ENCODE measurements around the gene CEP85L. TPM values are rescaled to one million over a fixed set of nuclear protein-coding genes. Genes with fewer than 3 reads are reported as not detected.
A peak's percentile ranks its signal among the peaks of the same experiment; 100 is the strongest.

Gene CEP85L
- total and polyA plus RNA-seq, 2 experiments from 2014 or later: 12.4 to 13.0 TPM

DNA sequence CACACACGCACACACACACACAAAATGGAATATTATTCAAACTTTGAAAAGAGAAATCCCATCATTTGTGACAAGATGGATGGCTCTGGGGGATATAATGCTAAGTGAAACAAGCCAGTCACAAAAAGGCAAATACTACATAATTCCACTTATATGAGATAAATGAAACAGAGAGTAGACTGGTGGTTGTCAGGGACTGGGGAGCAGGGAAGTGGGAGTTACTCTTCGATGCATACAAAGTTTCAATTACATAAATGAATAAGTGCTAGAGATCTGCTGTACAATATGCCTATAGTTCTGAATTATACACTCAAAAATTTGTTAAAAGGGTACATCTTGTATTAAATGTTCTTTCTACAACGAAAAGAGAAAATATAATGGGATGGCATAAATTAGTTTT is 161.4 kb downstream of the CEP85L start:
- WGBS, 2 experiments (ENCODE audit: low coverage in 1 of 2, low lambda C conversion rate in 2 of 2, missing lambda C conversion rate in 2 of 2): 96 to 99% methylated on average over 3 of the region's 3 CpGs
- no peak overlapping the region for H2AFZ ChIP-seq

DNA sequence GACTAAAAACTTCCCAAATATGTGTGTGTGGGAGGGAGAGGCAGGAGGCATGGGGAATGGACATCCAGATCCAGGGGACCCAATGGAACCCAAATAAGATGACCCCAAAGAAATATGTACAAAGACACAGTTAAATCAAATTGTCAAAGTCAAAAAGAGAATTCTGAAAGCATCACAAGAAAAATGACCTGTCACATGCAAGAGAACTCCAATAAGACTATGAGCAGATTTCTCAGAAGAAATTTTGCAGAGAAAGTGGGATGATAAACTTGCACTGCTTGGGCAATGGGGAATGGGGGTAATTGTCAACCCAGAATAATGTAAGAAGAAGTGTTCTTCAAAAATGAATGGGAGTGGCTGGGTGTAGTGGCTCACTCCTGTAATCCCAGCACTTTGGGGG is 162.8 kb downstream of the CEP85L start:
- H3K4me3 ChIP-seq: no peak overlapping the region

More for the DNA sequence above, 161.4 kb downstream of the CEP85L start:
- Histone ChIP-seq H3K9me2 (ENCODE audit: insufficient read depth) (no peaks in the 10 kb centered on the region), H4K20me1 (ENCODE audit: insufficient read depth) (no peaks in the 10 kb centered on the region), H3K36me3 (ENCODE audit: low read depth) (peaks cover 45% of the 10 kb centered on the region), H3K27ac (no peak overlapping the region), H3F3A (ENCODE audit: insufficient read depth) (no peaks in the 10 kb centered on the region), H3K9ac (no peak overlapping the region), H3K27me3 (replicated peaks; ENCODE audit: insufficient read depth) (no peaks in the 10 kb centered on the region), H3K4me1 (ENCODE audit: insufficient read depth) (no peaks in the 10 kb centered on the region), H3K4me3 (no peak overlapping the region), H3K4me2 (ENCODE audit: unreplicated experiment) (no peak overlapping the region), H3K79me2 (ENCODE audit: insufficient read depth) (no peaks in the 10 kb centered on the region), H3K9me3 (ENCODE audit: low read depth) (no peaks in the 10 kb centered on the region)
- no peak for TF ChIP-seq EZH2 (IDR thresholded peaks at IDR 0.05; ENCODE audit: insufficient read depth, poor library complexity, severe bottlenecking)
- TF ChIP-seq EZH2phosphoT487 (IDR thresholded peaks at IDR 0.05; ENCODE audit: insufficient read depth, low read depth): no peak
- in situ Hi-C loops (cut with MboI): no loop called here
- DNase-seq: no peak

DNA sequence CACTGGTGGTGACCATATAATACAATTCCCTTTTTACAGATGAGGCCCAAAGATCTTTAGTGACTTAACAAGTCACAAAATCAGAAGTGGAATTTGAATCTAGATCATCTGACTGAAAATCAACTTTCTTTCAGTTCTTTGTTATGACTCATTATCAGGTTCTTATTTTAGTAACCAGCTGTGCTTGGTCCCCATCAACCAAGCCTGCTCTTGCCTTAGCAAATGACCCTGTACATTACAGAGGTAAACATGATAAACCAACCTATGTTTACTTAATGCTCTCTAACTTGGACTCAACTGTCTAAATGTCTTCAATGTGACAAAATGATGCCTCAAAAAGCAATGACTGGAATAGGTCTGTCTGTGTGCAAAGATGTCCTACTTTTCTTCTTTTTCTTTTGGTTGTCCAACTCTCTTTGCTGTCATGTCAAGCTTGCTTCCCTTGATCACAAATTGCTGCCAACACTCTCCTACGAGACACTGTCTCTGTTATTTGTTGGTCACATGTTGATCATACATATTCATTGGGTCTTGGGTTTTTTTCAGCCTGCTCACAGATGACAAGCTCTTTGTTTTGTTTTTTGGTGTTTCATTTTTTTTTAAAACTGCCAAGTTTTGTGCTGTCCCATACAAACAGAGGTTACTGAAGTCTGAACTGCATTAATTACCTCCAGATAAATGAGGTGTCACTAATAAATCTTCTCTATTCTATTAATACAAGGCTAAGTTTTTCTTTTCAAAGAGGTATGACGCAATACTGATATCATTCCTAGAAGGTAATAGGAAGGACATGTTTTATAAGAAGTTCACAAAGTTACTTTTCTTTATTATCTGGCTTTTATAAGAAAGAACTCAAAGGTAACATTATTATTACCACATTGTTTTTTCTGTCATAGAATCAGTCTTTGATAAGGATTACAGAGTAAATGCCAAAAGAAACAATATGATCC is 165.5 kb downstream of the CEP85L start:
- Histone ChIP-seq H3K36me3 (ENCODE audit: low read depth) (peaks cover 40% of the 10 kb centered on the region), H3K79me2 (ENCODE audit: insufficient read depth) (no peaks in the 10 kb centered on the region), H3K27me3 (replicated peaks; ENCODE audit: insufficient read depth) (no peaks in the 10 kb centered on the region), H3K9me3 (ENCODE audit: low read depth) (no peaks in the 10 kb centered on the region), H3F3A (ENCODE audit: insufficient read depth) (no peaks in the 10 kb centered on the region), H3K4me1 (ENCODE audit: insufficient read depth) (no peaks in the 10 kb centered on the region), H3K27ac (no peak overlapping the region), H3K9me2 (ENCODE audit: insufficient read depth) (no peaks in the 10 kb centered on the region), H3K9ac (no peak overlapping the region), H3K4me2 (ENCODE audit: unreplicated experiment) (no peak overlapping the region), H4K20me1 (ENCODE audit: insufficient read depth) (no peaks in the 10 kb centered on the region), H3K4me3 (no peak overlapping the region), H2AFZ (no peak overlapping the region)
- DNase-seq: peak; percentile 12
- TF ChIP-seq EZH2phosphoT487 (IDR thresholded peaks at IDR 0.05; ENCODE audit: insufficient read depth, low read depth): no peak
- TF ChIP-seq EZH2 (IDR thresholded peaks at IDR 0.05; ENCODE audit: insufficient read depth, poor library complexity, severe bottlenecking): no peak
- WGBS, 2 experiments (ENCODE audit: low coverage in 1 of 2, low lambda C conversion rate in 2 of 2, missing lambda C conversion rate in 2 of 2): 95 to 98% methylated on average over 2 of the region's 2 CpGs
- in situ Hi-C loops (cut with MboI): no loop called here

More for the DNA sequence above, 162.8 kb downstream of the CEP85L start:
- no peak for TF ChIP-seq EZH2phosphoT487 (IDR thresholded peaks at IDR 0.05; ENCODE audit: insufficient read depth, low read depth)
- TF ChIP-seq EZH2 (IDR thresholded peaks at IDR 0.05; ENCODE audit: insufficient read depth, poor library complexity, severe bottlenecking): no peak
- H3K9me3 ChIP-seq (ENCODE audit: low read depth): no peaks in the 10 kb centered on the region
- H3K4me2 ChIP-seq (ENCODE audit: unreplicated experiment): no peak overlapping the region
- in situ Hi-C loops (cut with MboI): no loop called here
- no peaks in the 10 kb centered on the region for H3F3A ChIP-seq (ENCODE audit: insufficient read depth)
- H3K9me2 ChIP-seq (ENCODE audit: insufficient read depth): no peaks in the 10 kb centered on the region
- H3K9ac ChIP-seq: no peak overlapping the region
- no peak overlapping the region for H3K27ac ChIP-seq
- H3K36me3 ChIP-seq (ENCODE audit: low read depth): peaks cover 42% of the 10 kb centered on the region
- no peaks in the 10 kb centered on the region for H3K27me3 ChIP-seq (replicated peaks; ENCODE audit: insufficient read depth)
- DNase-seq: no peak
- no peak overlapping the region for H2AFZ ChIP-seq
- H3K79me2 ChIP-seq (ENCODE audit: insufficient read depth): no peaks in the 10 kb centered on the region
- H3K4me1 ChIP-seq (ENCODE audit: insufficient read depth): no peaks in the 10 kb centered on the region
- no peaks in the 10 kb centered on the region for H4K20me1 ChIP-seq (ENCODE audit: insufficient read depth)

DNA sequence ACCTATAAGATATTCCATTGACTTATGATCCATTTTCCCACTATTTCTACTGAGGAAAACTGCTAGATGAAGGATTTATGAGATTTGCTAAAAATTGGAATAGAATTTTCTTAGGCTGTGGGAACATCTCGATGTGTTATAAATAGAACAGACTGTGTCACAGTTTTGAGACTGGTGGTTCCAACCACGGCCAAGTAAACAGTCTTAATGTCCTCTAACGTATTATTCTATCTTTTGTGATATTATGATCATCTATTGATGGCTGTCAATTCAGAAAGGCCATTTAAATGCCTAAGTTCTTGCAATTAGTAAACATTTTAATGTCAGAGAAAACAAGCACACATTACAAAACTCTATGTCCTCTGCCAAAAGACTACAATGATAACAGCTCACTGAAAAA is 174.8 kb downstream of the CEP85L start:
- H3K9me3 ChIP-seq (ENCODE audit: low read depth): no peaks in the 10 kb centered on the region
- peaks cover 31% of the 10 kb centered on the region for H3K36me3 ChIP-seq (ENCODE audit: low read depth)
- H3K27me3 ChIP-seq (replicated peaks; ENCODE audit: insufficient read depth): no peaks in the 10 kb centered on the region
- H3K9ac ChIP-seq: no peak overlapping the region
- 72 to 74% methylated on average over 3 of the region's 3 CpGs for WGBS, 2 experiments (ENCODE audit: low coverage in 1 of 2, low lambda C conversion rate in 2 of 2, missing lambda C conversion rate in 2 of 2)
- H3K27ac ChIP-seq: no peak overlapping the region
- H4K20me1 ChIP-seq (ENCODE audit: insufficient read depth): no peaks in the 10 kb centered on the region
- no peaks in the 10 kb centered on the region for H3K4me1 ChIP-seq (ENCODE audit: insufficient read depth)
- TF ChIP-seq EZH2 (IDR thresholded peaks at IDR 0.05; ENCODE audit: insufficient read depth, poor library complexity, severe bottlenecking) (no peak), EZH2phosphoT487 (IDR thresholded peaks at IDR 0.05; ENCODE audit: insufficient read depth, low read depth) (no peak)
- H3K4me3 ChIP-seq: no peak overlapping the region
- no peak overlapping the region for H3K4me2 ChIP-seq (ENCODE audit: unreplicated experiment)
- no peak overlapping the region for H2AFZ ChIP-seq
- no peaks in the 10 kb centered on the region for H3K9me2 ChIP-seq (ENCODE audit: insufficient read depth)
- H3F3A ChIP-seq (ENCODE audit: insufficient read depth): no peaks in the 10 kb centered on the region
- H3K79me2 ChIP-seq (ENCODE audit: insufficient read depth): no peaks in the 10 kb centered on the region
- DNase-seq: no peak
- in situ Hi-C loops (cut with MboI): no loop called here
